ENCODE measurements around the gene EFNA5.

The EFNA5 gene

DNA sequence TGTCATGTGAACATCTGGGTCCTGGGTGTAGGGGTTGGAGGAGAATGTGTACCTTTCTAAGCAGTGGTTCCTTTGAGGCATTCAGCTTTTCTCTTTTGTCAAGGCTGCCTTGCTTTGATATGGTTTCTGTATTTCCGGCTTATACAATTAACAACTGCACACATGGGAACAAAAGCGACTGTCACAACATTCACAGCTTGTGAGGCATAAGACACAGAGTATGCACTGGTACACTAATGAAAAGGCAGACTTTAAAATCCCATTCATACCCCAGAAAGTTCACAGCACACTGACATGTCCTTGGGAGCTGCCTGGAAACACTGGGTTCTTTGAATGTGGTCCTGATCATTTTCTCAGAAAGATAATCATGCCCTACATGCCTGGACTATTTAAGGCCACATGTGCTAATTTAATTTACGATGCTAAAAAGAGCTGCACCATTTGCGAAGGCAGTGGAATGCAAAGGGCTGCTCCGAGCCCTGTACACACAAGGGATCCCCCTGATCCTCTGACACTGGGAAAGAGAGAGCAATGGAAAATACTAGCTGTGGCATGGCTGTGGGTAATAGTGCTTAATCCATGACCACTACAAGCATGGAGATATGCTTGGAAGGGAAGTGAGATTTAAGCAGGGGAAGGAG, 131.8 kb downstream of the EFNA5 start:
- DNase-seq, result no peak
- intact Hi-C loops (cut with DNase I), result no loop called here

DNA sequence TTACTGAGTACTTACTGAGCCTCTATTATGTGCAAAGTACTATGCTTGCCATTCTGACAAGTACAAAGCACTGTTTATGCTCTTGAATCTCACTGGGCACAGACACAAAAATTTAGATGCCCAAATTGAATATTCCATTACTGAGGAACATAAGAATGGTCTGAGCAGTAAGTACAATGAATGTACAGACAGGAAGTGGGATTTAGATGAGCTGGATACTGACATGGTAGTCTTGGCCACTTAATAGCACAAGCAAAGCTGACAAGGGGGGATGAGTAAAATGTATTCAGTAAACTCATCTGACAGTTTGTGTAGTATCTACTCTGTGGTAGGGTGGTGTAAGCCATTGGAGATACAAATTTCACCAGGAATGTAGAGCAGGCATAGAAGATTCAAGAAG, 132.4 kb downstream of the EFNA5 start:
- no peak for DNase-seq
- intact Hi-C loops (cut with DNase I), result no loop called here

DNA sequence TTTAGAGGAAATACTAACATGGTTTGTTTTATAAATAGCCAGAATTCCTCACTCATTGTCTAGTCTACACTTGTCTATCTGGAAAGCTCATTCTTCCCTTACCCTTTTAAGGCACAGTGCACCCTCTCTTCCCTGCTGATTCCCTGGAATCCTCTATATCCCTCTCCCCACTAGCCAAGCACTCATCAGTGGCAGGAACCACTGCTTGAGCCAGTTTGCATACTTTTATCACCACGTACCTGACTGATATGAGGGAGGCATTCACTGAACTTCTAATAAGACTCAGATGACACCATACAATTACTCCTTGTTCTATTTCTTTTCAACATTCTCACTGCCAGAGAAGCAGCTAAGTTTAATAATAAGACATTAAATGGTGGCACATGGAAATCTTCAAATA, 134.9 kb downstream of the EFNA5 start:
- DNase-seq, result no peak
- intact Hi-C loops (cut with DNase I), result no loop called here

DNA sequence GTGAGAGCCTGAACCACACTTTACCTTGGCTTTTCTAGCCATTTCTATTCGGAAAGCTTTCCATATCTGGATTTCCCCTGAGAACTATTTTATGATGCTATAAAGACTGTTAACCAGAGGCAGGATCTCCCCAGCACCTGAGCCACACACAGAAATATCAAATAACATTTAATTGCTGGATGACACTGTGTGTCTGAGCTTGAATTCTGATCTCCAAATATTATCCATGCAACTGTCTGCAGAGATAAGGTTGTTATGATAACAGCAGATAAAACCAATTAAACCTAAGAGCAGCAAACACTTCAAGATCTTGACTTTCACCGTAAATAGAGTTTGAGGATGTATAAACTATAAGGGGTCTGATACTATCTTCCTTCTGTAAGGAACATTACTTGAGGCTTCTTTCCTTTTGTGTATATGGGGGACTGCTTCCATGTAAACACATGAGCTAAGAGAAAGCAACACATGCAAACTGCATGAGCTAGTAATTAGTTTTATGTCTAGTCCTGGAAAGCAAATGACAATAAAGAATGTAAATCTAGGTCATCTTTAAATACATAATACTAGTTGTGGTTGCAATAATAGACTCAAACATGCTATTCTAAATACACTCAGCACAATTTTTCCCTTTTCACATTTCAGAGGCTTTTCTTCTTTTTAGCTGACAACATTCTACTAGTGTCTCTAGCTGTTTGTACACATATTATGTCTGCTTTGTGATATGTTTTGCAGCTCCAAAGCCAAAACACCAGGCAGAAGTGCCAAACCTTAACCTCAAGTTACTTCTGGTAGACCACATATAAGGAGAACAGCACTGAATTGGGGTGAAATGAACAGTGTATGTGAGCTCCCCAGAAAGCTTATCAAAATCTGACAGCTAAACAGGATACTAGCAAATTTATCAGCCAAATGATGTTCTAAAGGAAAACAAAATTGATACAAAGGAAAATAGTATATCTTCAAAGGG, 136.5 kb downstream of the EFNA5 start:
- no peak for DNase-seq
- intact Hi-C loops (cut with DNase I), result no loop called here

DNA sequence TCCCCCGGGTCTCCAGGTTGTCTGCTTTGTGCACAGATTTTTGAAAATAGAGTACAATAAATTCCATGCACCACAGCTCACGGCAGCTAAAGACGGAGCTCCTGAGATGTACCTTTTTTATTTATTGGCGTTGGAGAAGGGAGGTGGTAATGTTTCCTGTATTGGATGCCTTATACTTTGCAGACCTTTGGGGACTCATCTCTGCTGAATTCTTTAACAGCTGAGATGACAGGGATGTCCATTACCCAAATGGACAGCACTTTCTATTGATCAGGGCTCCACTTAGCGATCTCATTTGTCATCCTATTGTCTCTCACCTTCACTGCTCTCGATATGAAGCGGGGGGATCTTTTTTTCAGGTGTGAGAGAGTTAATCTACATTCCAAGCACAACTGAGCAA, 137.8 kb downstream of the EFNA5 start:
- DNase-seq, result no peak
- intact Hi-C loops (cut with DNase I), result no loop called here

DNA sequence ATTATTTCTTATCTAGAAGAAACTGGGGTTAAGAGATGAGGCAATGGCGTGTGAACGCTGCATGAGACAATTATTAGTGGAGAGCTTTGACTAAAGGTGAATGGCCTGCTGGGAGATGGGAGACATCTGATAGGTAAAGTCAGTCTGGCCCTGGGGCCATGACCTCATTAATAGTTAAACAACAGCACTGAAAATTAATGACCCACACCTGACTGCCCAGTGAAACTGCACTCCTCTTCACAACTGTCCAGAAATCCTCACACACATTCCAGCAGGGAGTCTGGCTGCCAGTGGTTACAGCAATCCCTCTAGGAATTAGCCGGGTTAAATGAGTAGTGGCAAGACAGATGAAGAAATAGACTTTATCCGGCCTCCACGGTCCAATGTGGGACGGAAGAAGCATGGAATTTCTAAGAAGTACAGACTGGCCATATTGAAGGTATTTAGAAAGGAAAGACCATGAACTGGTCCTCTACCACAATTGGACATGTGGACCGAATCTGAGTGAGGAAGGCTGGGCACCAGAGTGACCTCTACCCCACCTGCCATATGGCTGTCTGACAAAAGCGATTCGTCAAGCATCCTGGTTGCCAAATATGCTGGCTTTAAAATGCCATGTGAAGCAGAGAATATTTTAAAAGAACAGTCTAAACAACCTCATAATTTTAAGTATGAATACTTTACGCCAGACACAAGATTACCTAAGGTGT, 138.4 kb downstream of the EFNA5 start:
- DNase-seq, result no peak
- intact Hi-C loops (cut with DNase I), result no loop called here

DNA sequence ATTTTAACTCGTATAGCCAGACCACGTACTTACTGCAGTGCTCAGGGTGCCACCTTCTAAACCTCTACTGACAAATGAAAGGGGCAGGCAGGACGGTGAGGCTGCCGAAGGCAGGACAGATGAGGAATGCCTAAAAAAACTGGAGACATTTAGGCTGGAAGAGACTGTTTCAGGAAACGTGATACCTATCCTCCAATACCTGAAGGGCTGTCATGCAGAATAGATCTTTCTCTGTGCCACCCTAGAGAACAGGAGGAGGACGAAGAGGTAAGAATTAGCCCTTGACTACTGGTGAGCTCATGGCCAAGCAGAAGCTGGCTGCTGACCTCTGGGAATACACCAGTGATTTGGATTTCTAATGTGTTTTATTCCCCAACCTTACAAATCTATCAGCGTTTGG, 139.4 kb downstream of the EFNA5 start:
- intact Hi-C loops (cut with DNase I), result no loop called here
- no peak for DNase-seq

DNA sequence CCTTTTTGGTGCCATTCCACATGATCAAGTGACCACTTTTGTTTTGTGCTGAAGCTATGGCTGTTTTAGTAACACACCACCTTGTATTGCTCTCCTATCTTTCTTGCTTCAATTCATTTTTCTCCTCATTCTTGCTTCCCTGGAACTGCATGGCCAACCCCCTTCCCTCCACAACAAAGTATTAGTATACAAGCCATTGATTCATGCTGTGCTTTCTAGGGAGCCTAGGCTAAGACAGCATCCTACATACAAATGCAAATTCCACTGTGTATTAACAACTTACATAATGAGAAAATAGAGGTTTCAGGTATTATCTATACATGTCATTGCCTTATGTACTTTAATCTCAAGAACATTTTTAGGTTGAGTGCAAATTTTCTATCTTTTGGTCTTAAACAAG, 141.1 kb downstream of the EFNA5 start:
- DNase-seq, result no peak
- intact Hi-C loops (cut with DNase I), result no loop called here

DNA sequence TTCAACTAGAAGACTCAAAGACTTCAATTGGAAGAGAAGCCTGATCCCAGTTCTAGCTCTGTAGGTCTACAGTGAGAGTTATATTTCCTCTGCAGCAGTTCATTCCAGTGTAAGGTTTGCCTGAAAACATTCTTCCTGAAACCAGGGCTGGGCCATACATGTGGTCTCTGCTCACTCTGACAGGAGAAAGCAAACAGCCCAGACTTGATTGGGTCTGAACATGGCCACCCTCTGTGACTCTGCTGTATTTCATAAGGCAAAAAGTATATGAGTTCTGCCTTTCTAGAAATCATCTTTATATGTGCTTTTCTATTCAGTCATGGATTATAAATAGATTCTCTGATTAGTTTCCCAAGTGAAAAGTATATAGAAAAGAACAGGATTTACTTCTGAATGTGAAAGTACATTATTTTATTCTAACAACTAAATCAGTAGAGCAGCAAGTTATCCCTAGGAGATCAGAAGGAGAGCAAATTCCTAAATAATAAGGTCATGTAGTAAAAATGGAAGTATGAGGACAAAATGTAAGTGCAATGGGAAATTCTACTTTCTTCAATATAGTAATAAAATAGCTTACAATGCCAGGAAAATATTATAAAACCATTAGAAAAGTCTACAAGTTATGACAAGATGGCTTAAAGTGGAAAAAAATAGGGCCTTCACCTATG, 144.3 kb downstream of the EFNA5 start:
- no peak for DNase-seq
- intact Hi-C loops (cut with DNase I), result no loop called here

DNA sequence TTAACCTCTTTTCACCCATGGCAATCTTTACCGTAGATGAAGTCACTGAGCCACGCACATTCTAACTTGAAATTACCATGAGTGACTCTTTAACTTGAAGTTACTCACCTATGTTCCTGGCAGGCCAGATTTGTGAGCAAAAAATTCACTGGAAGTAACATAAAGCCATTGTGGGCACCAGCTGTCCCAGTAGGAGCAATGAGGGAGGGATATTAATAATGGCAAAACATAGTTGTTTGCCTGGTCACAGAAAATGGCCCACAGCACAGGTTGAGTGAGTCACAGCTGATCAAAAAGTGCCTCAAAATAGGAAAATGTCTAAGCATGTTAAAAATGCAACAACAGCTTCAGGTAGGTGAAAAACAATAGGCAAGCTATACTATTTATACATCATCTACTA, 146.6 kb downstream of the EFNA5 start:
- no peak for DNase-seq
- intact Hi-C loops (cut with DNase I), result no loop called here

DNA sequence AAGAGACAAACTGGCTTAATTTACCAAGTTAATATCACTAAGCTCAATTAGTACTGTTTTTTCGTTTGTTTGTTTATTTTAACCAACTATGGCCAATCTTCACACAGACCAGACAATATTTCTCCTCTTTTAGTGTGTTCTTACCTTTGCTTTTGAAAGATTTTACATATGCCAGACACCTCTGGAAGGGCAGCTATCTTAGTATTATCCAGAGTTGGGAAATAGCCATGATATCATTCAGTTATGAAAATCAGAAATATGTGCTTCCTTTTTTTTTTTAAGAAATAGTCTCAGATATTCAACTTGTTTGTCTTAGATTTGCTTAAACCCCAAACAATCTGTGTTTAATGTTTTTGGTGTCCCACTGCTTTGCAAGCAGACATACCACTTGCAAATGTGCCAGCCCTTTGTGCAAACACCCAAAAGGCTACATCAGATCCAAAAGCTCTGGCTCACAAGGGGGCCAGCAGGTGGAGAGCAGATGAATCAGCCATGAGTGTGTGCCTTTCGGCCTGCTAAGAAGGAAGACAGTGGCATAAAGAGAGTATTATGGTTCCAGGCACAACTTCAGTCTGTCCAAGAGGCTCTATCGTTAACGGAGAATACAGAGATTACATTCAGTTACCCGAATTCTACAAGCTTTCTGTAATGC, 147.6 kb downstream of the EFNA5 start:
- DNase-seq, result no peak
- intact Hi-C loops (cut with DNase I), result no loop called here

DNA sequence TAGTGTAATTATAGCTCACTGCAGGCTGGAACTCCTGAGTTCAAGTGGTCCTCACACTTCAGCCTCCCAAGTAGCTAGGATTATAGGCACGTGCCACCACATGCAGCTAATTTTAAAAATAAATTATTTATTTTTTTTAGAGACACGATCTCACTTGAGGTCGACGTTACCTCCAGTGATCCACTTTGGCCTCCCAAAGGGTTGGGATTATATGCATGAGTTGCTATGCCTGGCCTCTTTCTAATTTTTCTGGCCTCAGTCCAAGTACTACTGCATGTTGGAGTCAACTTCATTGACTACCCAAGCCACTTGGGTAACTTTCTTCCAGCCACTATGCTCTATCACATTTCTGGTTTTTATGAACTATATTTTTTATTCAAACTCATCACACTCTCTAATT, 148.3 kb downstream of the EFNA5 start:
- intact Hi-C loops (cut with DNase I), result no loop called here
- DNase-seq, result no peak

DNA sequence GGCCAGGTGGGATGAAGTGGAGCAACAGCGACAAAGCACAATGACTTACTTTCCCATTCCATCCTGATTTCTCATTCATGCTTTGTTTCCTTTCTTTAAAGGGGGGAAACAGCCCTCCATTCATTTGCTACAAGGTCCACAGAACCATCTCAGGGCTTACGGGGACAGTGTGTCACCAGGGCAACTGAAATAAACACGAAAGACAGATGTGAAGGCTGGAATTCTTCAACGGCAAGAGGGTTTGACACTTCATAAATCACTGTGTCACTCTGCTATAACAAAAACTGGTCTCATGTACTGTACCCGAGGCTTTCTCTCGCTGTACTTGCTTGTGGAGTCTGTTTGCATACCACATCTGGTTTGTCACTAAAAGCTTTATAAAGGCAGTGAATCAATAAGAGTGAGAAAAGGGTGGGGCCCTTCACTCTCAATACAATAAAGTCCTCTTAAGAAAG, 150.8 kb downstream of the EFNA5 start:
- intact Hi-C loops (cut with DNase I), result no loop called here
- DNase-seq, result no peak

DNA sequence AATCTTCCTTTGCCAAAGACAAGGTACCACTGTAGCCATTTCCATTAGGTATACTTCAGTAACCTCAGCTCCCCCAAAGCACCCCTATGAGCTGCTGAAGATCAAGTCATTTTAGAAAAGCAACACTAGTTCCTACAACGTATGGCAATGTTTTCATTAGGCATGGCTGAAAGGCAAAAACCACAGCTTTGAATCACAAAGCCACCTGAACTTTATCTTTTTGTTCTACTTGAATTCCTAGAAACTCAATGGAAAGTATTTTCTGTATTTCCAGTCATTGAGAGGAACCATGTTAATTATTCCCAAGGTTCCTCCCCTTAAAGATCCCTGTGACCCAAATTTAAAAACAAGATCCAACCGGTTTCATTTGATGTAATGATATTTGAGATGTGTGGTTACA, 152.1 kb downstream of the EFNA5 start:
- intact Hi-C loops (cut with DNase I), result no loop called here
- no peak for DNase-seq

DNA sequence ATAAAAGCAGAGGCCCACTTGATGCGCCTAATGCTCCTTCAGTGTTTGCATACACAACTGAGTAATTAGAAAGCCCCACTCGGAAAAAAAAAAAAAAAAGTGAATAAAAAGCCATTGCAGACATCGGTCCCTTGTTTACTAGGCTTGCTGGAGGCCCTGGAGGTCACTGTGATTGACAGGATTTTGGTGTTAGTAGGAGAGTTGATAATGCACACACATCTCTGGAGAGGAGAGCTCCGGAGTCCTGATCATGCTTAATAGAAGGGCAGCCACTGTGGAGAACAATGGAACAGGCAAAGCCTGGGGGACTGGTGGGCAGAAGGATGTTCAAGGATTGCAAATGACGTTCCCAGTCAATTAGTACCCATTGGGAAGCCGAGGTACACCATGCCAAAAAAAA, 152.5 kb downstream of the EFNA5 start:
- DNase-seq, result no peak
- intact Hi-C loops (cut with DNase I), result no loop called here

DNA sequence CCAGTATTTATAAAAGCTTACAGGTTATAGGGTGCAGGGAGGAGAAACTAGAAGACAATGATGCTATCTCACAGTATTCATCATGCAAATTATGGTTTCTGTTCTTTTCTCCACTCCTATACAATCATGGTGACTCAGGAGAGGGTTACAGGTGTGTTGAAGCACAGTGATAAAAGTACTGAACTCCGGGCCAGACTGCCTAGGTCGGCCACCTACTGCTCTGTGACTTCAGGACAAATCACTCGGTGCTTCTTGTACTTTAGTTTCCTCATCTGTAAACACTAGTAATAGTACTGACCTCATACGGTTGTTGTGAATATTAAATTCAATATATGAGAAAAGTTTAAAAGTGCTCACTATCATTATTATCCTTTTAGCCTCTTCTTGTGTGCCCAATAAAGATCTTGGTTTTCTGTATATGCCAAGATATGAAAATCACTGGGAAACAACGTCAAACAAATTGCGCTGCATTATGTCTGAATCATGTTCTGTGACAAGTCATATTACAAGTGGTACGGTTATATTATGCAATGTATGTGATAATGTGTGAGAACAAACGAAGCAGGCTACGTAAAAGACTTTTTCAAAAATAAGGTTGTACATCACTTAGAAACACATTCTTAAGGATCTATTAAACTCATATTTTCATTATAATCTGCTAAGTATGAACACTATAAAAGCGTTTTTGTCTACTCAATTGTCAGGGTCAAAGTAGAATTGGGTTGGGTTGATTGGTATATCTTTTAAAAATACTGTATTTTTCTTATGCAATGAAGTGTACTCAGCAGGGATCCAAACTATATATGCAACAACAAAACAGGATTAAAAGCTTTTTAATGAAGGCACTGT, 153.3 kb downstream of the EFNA5 start:
- intact Hi-C loops (cut with DNase I), result no loop called here
- DNase-seq, result no peak

DNA sequence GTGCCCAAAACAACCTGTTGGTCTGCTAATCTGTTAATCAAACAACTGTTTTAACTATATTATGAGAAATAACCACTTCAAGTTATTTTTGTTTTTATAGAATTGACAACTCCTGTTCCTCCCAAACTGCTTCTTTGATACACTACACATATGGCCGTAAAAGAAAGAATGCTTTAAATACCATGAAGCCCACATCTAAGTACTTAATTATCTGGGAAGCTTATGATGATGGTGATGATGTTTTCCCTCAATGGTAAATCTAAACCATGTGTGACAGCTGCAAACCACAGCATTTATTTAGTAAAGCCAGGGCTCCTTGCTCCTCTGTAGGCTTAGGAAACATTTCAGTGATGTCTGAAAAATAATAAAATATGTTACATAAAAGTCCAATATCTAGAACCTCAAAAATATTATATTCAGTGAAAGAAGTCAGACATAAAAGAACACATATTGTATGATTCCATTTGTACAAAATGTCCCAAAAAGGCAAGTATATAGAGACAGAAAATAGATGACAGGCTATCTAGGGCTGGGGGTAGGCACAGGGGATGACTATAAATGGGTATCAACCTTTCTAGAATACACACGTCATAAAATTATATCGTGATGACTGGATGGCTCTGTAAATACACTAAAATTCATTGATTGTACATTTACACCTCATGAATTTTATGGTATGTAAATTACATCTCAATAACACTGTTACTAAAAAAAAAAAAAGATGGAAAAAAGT, 154.1 kb downstream of the EFNA5 start:
- intact Hi-C loops (cut with DNase I), result no loop called here
- no peak for DNase-seq

All from head of caudate nucleus (tissue), 42 donors.